H9 (cell line): ENCODE results near the gene L3MBTL4. TPM values are rescaled to one million over a fixed set of nuclear protein-coding genes. Genes with fewer than 3 reads are reported as not detected.

Experiments used
- DNase-seq: peaks from one replicate; pipeline ENCODE4 v3.0.0-alpha.2; 2017
- H2AFZ ChIP-seq: one replicate; pipeline ENCODE4 v1.6.1; 2013; ENCODE audit warnings: mild to moderate bottlenecking, low read length, control low read depth, moderate library complexity
- H2AK5ac ChIP-seq: 2 replicates; pipeline ENCODE4 v1.6.1; 2013; ENCODE audit warnings: low read length, control low read depth, mixed read lengths; ENCODE audit not compliant: insufficient read length
- H2BK120ac ChIP-seq: one replicate; pipeline ENCODE4 v1.6.1; 2013; ENCODE audit warnings: low read depth, mild to moderate bottlenecking, low read length, control low read depth, inconsistent platforms; ENCODE audit not compliant: poor library complexity, severe bottlenecking
- H2BK12ac ChIP-seq: 2 replicates; pipeline ENCODE4 v1.6.1; 2013; ENCODE audit warnings: low read length, control low read depth, mixed read lengths, low read depth; ENCODE audit not compliant: insufficient read length
- H2BK15ac ChIP-seq: 2 replicates; pipeline ENCODE4 v1.6.1; 2013; ENCODE audit warnings: low read depth, low read length, control low read depth
- H2BK20ac ChIP-seq: one replicate; pipeline ENCODE4 v1.6.1; 2013; ENCODE audit warnings: low read depth, mild to moderate bottlenecking, low read length, control low read depth, inconsistent platforms; ENCODE audit not compliant: poor library complexity, severe bottlenecking
- H2BK5ac ChIP-seq: 2 replicates; pipeline ENCODE4 v1.6.1; 2013; ENCODE audit warnings: low read length, control low read depth, mixed read lengths; ENCODE audit not compliant: insufficient read length
- H3K14ac ChIP-seq: 2 replicates; pipeline ENCODE4 v1.6.1; 2013; ENCODE audit warnings: low read length, control low read depth; ENCODE audit not compliant: insufficient read depth
- H3K18ac ChIP-seq: 2 replicates; pipeline ENCODE4 v1.6.1; 2013; ENCODE audit warnings: low read depth, mild to moderate bottlenecking, mixed read lengths, low read length, control low read depth; ENCODE audit not compliant: insufficient read length
- H3K23ac ChIP-seq: 2 replicates; pipeline ENCODE4 v1.6.1; 2013; ENCODE audit warnings: low read length, control low read depth, mixed read lengths, low read depth; ENCODE audit not compliant: insufficient read length
- H3K23me2 ChIP-seq: 2 replicates; pipeline ENCODE4 v1.6.1; 2013; ENCODE audit warnings: low read depth, mild to moderate bottlenecking, mixed read lengths, low read length, control low read depth; ENCODE audit not compliant: insufficient read length, poor library complexity, severe bottlenecking
- H3K27ac ChIP-seq: 2 replicates; pipeline ENCODE4 v1.5.1; 2013; ENCODE audit warnings: low read length, control low read depth, mixed read lengths, low read depth; ENCODE audit not compliant: insufficient read length
- H3K27me3 ChIP-seq: 2 replicates; pipeline ENCODE4 v1.6.1; 2013; ENCODE audit warnings: low read length, control low read depth, inconsistent platforms; ENCODE audit not compliant: insufficient read depth
- H3K4ac ChIP-seq: 2 replicates; pipeline ENCODE4 v1.6.1; 2013; ENCODE audit warnings: low read depth, mild to moderate bottlenecking, control low read depth, inconsistent platforms, low read length, moderate library complexity
- H3K4me1 ChIP-seq: 2 replicates; pipeline ENCODE4 v1.6.1; 2013; ENCODE audit warnings: low read length, control low read depth, inconsistent platforms; ENCODE audit not compliant: insufficient read depth
- H3K4me2 ChIP-seq: 2 replicates; pipeline ENCODE4 v1.6.1; 2013; ENCODE audit warnings: low read length, control low read depth, mixed read lengths; ENCODE audit not compliant: insufficient read length, insufficient read depth
- H3K56ac ChIP-seq: 2 replicates; pipeline ENCODE4 v1.6.1; 2013; ENCODE audit warnings: low read depth, mild to moderate bottlenecking, mixed read lengths, low read length, control low read depth; ENCODE audit not compliant: insufficient read length
- H3K79me1 ChIP-seq: 2 replicates; pipeline ENCODE4 v1.6.1; 2013; ENCODE audit warnings: low read depth, mild to moderate bottlenecking, moderate library complexity, low read length, control low read depth, inconsistent platforms; ENCODE audit not compliant: insufficient read depth, poor library complexity, severe bottlenecking
- H3K79me2 ChIP-seq: 2 replicates; pipeline ENCODE4 v1.6.1; 2013; ENCODE audit warnings: low read length, control low read depth, inconsistent platforms; ENCODE audit not compliant: insufficient read depth
- H3K9ac ChIP-seq: 2 replicates; pipeline ENCODE4 v1.6.1; 2013; ENCODE audit warnings: low read length, control low read depth, mixed read lengths; ENCODE audit not compliant: insufficient read length; ENCODE audit errors: extremely low read depth
- H3K9me3 ChIP-seq: one replicate; pipeline ENCODE4 v1.6.1; 2013; ENCODE audit warnings: low read depth, low read length, inconsistent platforms; ENCODE audit not compliant: control insufficient read depth
- H3T11ph ChIP-seq: one replicate; pipeline ENCODE4 v1.6.1; 2013; ENCODE audit warnings: mild to moderate bottlenecking, low read length, control low read depth, inconsistent platforms
- H4K20me1 ChIP-seq: one replicate; pipeline ENCODE4 v1.6.1; 2013; ENCODE audit not compliant: control insufficient read depth, insufficient read length, insufficient read depth
- H4K5ac ChIP-seq: 2 replicates; pipeline ENCODE4 v1.6.1; 2013; ENCODE audit warnings: low read depth, mild to moderate bottlenecking, mixed read lengths, low read length, control low read depth; ENCODE audit not compliant: insufficient read length
- H4K8ac ChIP-seq: replicated peaks from 2 replicates; pipeline ENCODE4 v1.6.1; 2013; ENCODE audit warnings: low read length, control low read depth, mixed read lengths, low read depth; ENCODE audit not compliant: insufficient read length
- H4K91ac ChIP-seq: 2 replicates; pipeline ENCODE4 v1.6.1; 2013; ENCODE audit warnings: low read depth, mild to moderate bottlenecking, moderate library complexity, mixed read lengths, low read length, control low read depth; ENCODE audit not compliant: insufficient read length
- H3K27ac Mint-ChIP-seq, 3 experiments: 2 replicates in 2 of 3; 3 replicates in 1 of 3; pipeline ENCODE4 v1.8.0; 2020 to 2021; ENCODE audit warnings: mixed read lengths in 3 of 3, mild to moderate bottlenecking in 1 of 3, moderate library complexity in 1 of 3
- H3K27me3 Mint-ChIP-seq: 2 replicates; pipeline ENCODE4 v1.8.0; 2021; ENCODE audit warnings: low read depth, mild to moderate bottlenecking, moderate library complexity, mixed read lengths
- H3K36me3 Mint-ChIP-seq, 3 experiments: 2 replicates in 2 of 3; 3 replicates in 1 of 3; pipeline ENCODE4 v1.8.0; 2020 to 2021; ENCODE audit warnings: low read depth in 3 of 3, mixed read lengths in 3 of 3; ENCODE audit not compliant: insufficient read depth in 1 of 3
- H3K4me1 Mint-ChIP-seq, 2 experiments: 2 replicates each; pipeline ENCODE4 v1.8.0; 2020; ENCODE audit warnings: mixed read lengths in 2 of 2
- H3K4me3 Mint-ChIP-seq, 2 experiments: 2 replicates in 1 of 2; 3 replicates in 1 of 2; pipeline ENCODE4 v1.8.0; 2020 to 2021; ENCODE audit warnings: mild to moderate bottlenecking in 2 of 2, mixed read lengths in 2 of 2, moderate library complexity in 1 of 2
- H3K9me3 Mint-ChIP-seq, 2 experiments: 2 replicates in 1 of 2; 3 replicates in 1 of 2; pipeline ENCODE4 v1.8.0; 2020; ENCODE audit warnings: mild to moderate bottlenecking in 2 of 2, mixed read lengths in 2 of 2, moderate library complexity in 1 of 2
- WGBS: extraction: QIAGEN DNeasy Blood & Tissue Kit; methylation state at CpG from one replicate; pipeline ENCODE4 v1.1.7; 2013; ENCODE audit warnings: missing lambda C conversion rate, low lambda C conversion rate, mixed read lengths; ENCODE audit not compliant: insufficient read length; ENCODE audit errors: extremely low coverage; 5-methylcytosine and 5-hydroxymethylcytosine counted together
- total RNA-seq: library from RNA; stranded (reverse); gene quantifications from 2 replicates; pipeline ENCODE4 v1.2.1, GENCODE V29; 2021
- TF ChIP-seq, protein P1 (sequence below): fragments of 200-600 bp; sonication (generic); conservative IDR thresholded peaks from 3 replicates; pipeline ENCODE4 v1.8.0; 2021; ENCODE audit warnings: antibody characterized with exemption, mild to moderate bottlenecking

The L3MBTL4 gene
- total RNA-seq, 1 experiment from 2014 or later, result 1.9 TPM

- Histone ChIP-seq H4K5ac (no peak overlapping the region), H3K4me2 (no peak overlapping the region), H2BK120ac (no peak overlapping the region), H4K91ac (no peak overlapping the region), H2AK5ac (no peak overlapping the region), H3K56ac (no peak overlapping the region), H3K23ac (no peak overlapping the region), H3K18ac (no peak overlapping the region), H3K4me1 (peaks cover 3% of the 10 kb centered on the region; the same call in 1 of the 2 replicates), H3K9ac (no peak overlapping the region), H4K8ac (no peak overlapping the region), H2BK20ac (no peak overlapping the region), H2BK15ac (no peak overlapping the region), H3K14ac (no peak overlapping the region), H2AFZ (no peak overlapping the region), H3K23me2 (no peaks in the 10 kb centered on the region), H3K79me2 (no peaks in the 10 kb centered on the region), H3K9me3 (no peaks in the 10 kb centered on the region), H4K20me1 (no peaks in the 10 kb centered on the region), H3K27ac (no peak overlapping the region), H3K79me1 (no peaks in the 10 kb centered on the region), H2BK5ac (no peak overlapping the region), H3T11ph (no peak overlapping the region), H3K4ac (no peak overlapping the region), H2BK12ac (no peak overlapping the region), H3K27me3 (no peaks in the 10 kb centered on the region)
- TF ChIP-seq, protein P1, sequence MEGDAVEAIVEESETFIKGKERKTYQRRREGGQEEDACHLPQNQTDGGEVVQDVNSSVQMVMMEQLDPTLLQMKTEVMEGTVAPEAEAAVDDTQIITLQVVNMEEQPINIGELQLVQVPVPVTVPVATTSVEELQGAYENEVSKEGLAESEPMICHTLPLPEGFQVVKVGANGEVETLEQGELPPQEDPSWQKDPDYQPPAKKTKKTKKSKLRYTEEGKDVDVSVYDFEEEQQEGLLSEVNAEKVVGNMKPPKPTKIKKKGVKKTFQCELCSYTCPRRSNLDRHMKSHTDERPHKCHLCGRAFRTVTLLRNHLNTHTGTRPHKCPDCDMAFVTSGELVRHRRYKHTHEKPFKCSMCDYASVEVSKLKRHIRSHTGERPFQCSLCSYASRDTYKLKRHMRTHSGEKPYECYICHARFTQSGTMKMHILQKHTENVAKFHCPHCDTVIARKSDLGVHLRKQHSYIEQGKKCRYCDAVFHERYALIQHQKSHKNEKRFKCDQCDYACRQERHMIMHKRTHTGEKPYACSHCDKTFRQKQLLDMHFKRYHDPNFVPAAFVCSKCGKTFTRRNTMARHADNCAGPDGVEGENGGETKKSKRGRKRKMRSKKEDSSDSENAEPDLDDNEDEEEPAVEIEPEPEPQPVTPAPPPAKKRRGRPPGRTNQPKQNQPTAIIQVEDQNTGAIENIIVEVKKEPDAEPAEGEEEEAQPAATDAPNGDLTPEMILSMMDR, result no peak
- Mint-ChIP-seq H3K27me3 (no peaks in the 10 kb centered on the region), H3K4me3 (no peak overlapping the region), H3K4me1 (peaks cover 11 to 16% of the 10 kb centered on the region in 2 experiments), H3K9me3 (no peaks in the 10 kb centered on the region), H3K36me3 (peaks cover 0 to 4% (median 0%) of the 10 kb centered on the region in 3 experiments; a peak in 2 of 7 replicates), H3K27ac (no peak overlapping the region)
- no CpG with 5 or more reads among the region's 3 CpGs for WGBS
- no peak for DNase-seq
Measured at GRCh38 chr18:5918205-5918858, 496.4 kb downstream of the L3MBTL4 start.
